Inferior parietal cortex (tissue), 1 donor: ENCODE results near the gene CHN2.
A peak's percentile ranks its signal among the peaks of the same experiment; 100 is the strongest.
"Not testable (repeated sequence)": the region's sequence is repeated elsewhere in the genome, so short reads cannot be mapped to it uniquely, and the experiment has no call there.

Experiments used
- DNase-seq: peaks from one replicate; pipeline ENCODE4 v3.0.0-alpha.2; 2016; ENCODE audit errors: extremely low spot score

CHN2 gene

DNA sequence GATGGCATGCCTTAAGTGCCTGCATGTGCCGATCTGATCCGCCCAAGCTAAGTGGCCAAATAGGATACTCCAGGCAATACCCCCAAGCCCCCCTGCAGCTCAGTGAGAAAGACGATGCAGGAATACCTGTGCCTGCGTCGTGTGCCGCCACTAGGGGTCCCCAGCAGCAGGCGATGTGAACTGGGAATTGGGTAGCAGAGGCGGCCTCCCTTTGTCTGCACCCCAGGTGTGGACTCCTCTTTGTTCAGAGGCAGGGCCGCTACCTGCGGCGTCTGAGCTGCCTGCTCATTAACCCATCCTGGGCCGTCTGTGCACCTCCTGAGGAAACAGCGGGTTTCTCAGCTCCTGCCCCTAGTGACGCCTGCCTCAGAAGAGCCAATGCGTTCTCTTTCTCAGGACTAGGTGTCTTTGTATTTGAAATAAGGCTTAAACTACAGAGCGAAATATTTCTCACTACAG, 4.8 kb upstream of the CHN2 start:
- peak; percentile 79 for DNase-seq

DNA sequence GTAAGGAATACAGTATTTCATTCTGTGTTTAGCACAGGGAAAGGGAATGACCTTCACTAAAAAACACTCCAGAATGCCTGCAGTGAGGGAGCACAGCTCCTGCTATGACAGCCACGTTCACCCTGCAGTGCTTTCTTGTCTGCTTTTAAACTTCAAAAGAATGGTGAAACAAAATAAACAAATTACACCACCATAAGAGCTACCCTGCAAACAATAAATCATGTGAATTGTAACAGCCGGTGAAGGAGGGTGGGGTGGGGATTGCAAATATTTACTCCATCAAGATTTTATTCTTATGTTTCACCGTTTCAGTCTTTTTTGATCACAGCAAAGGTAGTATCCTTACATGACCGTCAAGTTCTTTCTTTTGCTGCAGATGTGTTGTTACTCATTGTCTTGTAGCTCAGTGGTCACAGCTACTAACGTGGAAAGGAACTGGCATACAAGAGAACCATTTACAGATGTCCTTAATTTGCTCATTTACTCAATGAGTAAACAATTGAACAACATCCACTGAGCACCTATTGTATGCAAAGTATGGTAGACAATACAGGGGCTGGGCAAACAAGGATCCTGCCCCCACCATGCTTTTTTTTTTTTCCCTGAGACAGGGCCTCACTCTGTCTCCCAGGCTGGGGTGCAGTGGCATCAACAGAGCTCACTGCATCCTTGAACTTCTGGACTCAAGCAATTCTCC, 4.1 kb upstream of the CHN2 start:
- DNase-seq = no peak

DNA sequence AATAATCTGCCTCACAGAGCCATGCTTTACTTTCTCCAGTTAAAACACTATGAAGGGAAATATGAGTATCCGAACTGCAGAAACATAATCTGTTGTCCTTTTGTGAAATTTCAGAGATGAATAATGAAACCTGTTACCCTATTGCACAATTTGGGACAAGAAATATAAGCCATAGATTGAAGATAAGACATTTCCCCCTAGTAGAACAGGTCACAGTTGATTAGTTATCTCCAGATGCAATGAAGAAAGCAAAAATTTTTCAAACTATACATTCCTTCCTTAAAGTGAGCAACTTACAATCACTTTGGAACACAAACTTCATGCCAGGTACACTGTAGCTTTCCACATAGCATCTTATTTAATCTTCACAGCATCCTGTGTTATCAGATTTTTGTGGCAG, 2.3 kb upstream of the CHN2 start:
- DNase-seq = no peak

DNA sequence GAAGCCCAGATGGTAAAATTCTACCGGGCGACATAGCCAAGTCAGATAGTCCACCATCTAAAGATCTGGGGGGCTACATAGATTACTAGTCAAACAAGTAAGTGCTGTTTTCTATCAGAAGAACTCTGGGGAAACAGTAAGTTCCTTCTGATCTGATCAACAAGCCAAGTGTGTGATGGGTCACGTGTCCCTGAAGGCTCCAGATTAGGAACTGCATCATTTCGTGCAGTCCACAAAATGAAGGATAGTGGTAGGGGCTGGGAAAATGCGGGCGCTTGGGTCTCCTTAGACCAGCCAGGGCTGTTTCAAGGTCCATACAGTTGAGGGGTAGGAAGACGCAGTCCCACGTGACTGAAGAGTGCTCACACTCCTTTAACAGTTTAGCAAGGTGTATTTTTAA, 1.8 kb upstream of the CHN2 start:
- no peak for DNase-seq

DNA sequence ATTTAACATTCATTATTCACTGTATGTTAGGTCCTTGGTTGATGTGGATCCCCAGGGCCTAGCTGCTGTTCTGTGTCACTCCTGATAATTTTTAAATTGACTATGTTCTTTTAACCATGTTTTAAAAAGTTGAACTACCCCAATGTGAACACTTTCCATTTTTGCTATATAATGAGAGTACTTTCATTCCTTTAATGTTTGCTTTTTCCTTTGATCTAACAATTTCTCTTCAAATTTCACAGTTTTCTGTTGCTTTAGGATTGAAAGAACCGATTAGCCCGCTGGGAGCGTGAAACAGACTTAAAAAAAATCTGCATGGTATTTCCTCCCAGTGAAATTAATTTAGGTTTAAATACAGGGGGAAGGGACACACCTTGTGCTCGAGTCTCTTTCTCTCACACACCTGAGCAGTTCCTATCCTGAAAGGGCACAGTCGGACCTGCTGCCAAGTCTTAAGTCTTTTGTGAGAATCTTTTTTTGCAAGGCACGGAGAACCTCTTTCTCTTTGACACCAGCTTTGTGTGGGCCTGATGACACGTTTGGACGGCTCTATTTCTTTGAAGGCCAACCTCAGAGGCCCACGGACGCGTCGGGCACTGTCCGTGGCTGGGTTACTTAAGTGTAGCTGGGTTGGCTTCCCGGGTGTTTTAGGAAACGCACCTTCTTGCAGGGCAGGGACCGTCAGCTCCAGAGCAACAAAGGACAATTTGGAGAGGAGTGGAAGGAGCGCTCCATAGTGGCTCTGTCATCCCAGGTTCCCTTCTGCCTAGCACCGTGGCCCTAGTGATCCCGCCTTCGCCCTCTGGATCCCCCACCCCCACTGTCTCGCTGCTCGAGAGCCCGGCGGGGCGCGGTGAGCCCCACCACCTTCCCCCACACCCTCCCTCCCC, 1.0 kb upstream of the CHN2 start:
- DNase-seq = no peak

DNA sequence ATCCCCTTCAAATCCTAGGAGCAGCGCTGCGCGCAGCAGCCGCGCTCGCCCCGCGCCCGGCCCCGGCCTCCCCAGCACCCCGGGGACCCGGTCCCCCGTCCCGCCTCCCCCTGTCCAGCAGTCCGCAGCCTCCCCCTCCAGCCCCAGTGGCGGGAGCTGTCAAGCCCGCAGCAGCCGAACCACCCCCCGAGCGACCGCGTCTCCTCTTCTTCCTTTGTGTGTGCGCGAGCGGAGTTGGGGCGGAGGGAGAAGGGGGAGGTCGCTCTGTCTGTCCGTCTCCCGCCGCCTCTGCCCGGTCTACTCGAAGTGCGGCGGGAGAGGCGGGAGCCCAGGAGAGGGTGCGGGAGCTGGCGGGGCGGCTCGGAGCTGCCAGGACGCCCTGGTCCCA, 375 bp upstream of the CHN2 start:
- DNase-seq = no peak

DNA sequence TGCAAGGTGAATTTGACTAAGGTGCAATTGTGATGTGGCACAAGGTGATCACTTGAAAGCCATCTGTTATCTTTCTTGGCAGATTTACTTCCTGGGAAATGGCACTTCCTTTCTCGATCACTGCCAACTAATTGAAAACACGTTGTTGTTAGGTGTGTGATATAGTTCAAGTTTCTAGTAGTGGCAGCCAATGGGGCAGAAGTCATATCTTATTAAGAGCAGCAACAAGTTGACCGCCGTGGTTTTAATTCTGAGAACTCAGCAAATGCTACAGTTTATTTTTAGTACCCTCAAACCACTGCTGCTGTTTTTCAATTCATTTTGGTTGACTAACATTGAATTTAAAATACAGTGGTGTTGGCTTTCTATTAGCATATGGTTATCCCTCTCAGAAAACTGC, 1.6 kb downstream of the CHN2 start:
- no peak for DNase-seq

DNA sequence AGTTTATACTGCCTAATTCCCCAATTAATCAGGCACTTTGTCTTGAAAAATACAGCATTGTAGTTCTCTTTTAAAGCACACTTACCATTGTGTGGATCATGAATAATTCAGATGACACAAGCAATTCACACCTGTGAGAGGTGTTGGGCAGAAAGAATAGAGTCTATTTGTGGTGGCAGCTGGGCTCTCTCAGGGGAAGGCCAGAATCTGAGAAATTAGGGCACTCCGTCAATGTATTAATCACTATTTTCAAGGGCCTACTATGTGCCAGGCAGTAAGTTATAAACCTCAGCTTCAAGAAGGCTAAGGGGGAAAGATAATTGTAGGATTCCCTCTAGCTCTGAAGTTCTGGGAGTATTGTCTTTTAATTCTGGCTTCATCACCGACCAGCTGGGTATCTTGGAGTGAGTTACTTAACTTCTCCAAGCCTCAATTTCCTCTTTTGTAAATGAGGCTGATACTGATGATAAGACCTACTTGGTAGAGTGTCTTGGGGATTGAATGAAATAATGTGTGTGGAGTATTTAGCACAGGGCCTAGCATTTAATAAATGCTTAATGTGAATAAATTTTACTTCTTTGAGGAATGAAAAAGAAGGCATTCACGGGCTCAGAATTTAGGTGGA, 2.5 kb downstream of the CHN2 start:
- DNase-seq = no peak

DNA sequence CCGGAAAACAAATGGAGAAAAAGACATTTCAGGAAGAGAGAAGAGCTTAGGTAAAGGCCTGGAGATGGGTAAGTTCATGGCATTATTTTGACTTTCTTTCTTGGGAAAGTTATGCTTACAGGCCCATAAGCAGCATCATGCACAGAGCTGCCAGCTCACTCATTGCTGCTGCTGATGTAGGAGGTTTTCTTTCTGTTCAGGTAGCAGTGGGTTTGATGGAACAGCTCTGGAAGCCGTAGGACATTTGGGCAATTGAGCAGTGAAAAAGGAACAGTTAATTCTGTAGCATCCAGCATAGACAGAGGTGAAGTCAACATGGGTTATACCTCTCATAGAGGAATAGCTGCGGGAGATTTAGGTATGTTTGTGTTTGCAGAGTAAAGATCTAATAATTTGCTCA, 3.3 kb downstream of the CHN2 start:
- no peak for DNase-seq

DNA sequence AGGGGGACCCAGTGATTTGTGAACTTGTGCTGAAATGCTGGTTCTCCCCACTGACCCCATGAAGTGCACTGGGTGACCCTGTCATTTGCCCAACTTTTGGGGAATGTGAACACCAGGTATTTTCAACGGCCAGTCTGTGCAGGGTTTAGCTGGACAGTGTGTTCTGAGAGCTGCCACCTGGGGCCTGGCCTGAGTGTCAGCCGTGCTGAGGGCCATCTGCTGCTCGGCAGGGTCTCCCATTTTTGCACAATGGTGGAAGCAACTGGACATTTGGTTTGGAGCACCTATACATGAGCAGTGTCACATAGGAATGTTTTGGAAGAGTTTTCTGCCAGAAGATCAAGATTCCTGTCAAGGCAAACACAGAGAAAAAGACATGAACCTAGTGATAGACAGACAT, 5.2 kb downstream of the CHN2 start:
- DNase-seq = no peak

DNA sequence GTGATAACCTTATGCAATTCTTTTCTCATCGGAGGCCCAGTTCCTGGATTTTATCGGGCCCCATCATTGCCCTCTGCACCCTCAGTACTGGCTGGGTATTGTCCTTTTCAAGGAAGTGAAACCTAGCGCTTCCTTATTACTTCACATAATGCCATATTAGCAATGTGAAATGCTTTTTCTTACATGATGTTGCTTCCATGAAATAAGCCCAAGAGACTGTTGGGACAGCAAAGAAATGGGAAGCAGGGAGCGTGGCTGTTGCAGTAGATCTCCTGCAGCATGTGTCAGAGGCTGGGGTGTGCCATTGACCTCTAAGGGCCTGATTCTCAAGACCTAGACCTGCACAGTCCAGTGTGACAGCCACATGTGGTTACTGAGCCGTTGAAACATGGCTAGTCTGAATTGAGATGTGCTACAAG, 8.1 kb downstream of the CHN2 start:
- DNase-seq = no peak

DNA sequence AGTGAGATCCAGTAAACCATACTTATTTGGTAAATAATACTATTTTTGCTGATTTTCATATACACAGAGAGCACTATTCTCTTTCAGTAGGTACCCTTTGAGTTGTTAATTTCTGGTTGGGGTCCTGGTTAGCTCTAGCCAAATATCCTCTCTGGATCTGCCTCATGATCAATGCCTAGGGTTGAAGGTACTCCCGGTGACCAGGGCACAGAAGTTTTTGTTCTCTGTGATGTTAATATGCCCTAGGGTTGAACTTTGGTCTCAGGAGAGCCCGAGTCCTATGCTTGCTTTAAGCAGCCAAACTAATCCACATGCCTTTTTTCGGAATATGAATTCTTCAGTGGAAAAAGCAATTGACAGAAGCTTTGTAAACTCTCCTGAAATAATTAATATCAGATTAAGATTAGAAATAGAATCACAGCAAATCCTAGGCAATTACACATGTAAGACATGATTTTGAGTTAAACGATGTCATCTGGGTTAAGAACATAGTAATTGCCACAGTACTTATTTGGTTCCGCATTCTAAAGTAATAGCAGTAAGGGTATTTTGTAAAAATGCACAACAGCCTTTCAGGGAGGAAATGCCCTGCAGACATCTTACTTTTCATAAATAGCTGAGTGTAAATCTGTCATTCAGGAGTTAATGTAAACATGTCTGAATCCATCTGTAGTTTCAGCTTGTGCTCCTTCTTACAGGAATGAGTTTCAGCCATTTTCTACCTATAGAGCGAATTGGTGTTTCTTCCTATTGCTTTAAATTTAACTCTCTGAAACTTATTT, 10.1 kb downstream of the CHN2 start:
- DNase-seq = no peak

DNA sequence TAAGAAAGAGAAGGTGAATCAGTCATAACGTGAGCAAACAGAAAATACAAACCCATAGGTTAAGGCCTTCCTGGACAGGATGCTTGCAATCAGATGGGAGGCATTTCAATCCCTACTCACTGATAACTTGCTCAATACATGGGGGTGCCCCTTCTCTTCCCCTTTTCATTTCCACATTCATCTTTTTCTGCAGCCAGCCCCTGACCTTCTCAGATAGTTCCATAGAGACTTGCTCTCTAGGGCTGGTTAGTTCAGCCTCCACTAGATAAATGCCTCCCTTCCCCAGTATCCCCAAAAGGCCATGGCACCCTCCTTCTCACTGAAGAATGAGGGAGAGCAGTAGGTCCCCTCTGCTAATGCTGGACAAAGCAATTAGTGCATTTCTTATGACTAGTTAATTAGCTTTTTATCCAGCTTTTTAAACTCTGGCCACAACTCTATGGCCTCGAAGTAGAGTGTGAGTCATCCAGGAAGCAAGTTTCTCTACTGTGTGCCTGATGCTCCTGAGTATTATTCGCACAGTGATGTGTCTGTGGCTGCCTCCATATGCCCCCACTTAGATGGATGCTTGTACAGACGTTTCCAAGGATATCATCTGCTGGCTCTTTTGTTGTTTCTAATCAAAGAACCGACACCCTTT, 12.7 kb downstream of the CHN2 start:
- no peak for DNase-seq

DNA sequence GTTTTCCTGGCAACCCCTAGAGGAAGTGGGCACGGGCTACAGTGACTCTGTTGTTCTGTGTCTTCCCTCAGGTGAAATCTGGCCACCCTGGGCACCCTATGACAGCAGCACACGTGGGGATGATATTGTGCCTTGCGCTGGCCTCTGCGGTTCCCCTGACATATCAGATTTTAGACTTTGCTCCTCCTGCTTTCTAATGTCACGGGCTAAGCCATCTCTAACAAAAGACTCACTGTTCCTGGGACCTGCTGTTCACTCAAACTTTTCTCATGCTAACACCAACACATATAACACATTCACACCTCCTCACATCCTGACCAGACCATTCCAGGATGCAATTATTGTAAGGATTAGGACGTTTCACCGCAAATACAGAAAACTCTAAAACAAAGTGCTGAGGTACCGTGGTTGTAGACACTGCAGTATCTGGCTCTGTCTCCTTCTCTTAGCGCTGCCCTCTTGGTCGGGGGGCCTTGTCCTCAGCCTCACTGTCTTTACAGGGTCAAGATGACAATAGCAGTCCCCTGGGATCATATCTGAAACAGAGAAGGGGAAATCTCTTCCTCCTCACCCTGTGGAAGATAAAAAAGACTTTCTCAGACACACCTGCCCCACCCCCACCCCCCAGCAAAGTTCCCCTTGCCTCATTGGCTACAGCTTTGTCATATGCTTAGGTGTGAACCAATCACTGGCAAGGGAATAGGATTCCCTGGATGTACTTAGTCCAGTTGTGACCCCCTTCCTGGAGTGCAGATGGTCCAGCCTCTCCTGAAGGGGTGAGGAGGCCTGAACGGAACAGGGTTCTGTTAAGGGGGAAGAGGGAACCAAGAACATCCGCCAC, 14.1 kb downstream of the CHN2 start:
- DNase-seq = no peak

DNA sequence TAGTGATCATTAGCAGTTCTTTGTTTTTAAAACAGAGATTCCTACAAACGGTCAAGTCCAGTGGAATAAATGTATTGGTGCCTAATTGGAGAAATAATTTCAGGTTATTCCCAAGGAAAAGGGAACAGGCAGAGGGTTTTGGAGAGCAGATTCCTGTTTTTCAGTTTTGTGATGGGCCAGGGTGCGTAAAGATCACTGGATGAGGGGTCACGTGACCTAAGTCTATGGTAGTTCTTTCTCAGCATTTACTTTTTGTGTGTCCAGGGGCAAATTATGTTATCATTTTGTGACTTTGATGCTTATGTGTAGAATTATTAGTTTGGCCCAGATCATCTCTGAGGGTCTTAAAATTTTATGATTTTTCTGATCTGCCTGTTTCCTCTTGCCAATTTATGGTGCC, 15.2 kb downstream of the CHN2 start:
- no peak for DNase-seq

DNA sequence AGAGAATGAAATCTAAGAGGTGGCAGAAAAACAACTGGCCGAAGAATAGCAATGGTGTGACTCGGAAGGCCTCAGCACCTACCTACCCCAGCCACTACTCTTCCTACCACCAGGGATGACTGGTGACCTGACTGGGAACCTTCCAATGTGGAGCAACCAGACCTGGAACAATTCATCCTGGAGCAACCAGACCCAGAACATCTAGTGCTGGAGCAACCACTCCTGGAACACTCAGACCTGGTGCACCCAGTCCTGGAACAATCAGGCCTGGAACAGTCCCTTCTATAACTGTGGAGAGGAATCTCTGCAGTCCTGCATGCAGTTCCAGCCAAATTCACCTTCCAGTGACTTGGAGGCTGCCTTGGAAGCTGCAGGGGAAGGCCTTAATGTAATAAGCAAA, 18.2 kb downstream of the CHN2 start:
- not testable (repeated sequence) for DNase-seq

DNA sequence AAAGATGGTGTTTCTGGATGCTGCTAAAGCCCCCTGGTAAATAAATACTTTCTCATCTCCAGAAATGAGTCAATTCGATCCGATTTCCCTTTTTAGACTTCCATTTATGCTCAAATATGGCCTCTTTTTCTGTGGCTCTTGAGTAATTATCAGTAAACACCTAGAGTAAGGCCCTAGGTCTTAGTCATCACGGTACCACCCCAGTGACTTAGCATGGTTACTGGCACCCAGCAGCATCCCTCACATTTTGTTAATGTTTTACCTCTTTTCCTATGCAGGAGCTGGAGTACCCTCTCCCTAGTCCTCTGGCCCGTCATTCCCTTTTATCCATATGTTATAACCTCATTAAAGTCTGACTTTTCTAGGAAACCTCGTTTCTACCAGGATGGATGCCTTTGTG, 19.5 kb downstream of the CHN2 start:
- DNase-seq = no peak

DNA sequence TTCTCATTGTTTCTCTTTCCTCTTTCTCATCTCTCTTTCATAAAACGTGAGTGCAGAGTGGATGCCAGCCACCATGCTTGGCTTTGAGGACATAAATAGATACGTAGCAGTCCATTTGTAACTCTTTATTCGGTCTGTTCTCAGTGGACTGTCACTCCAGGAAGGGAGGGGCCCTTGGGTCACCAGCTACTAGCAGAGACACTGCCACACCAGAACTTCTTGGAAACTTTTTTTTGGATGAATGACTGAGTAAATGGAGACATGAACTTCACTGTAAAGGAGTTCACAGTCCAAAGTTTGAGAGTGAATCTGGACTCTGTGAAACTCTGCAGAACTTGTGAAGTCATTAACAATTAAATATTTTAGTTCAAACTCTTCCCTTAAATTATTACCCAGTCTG, 20.2 kb downstream of the CHN2 start:
- DNase-seq = no peak

DNA sequence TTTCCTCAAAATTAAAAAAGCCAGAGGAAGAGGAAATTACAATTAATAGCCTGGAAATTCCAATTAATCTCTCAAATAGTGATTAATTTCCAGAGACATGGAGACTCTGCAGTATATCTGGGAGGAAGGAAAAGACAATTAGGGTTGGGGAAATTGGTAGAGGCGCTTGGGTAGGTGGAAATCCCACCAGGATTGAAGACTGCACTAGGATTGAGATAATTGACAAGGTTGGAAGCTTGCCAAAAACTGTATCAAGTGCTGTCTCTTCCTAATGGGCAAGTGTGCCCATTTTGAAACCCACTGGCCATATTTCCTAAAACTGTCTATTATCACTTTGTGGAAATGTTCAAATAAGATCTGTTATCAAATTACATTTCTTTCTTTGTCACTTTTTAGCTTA, 21.6 kb downstream of the CHN2 start:
- DNase-seq = no peak

DNA sequence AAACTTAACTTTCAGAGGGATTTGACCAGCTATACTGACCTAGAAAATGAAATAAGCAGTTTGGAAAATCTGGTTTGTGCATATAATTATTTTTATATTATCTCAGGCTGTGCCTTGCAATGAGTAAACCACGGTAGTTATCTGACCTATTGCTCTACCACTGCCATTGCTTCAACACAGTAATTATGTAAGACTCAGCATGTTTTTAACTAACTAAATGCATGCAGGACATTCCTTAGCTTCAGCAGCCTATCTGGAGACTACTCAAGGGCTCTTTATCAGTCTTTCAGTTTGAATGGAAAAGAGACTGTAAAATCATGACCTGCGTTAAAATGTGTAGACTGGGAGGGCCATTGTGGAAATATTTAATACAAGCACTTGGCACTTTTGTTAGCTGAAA, 22.5 kb downstream of the CHN2 start:
- DNase-seq = no peak

DNA sequence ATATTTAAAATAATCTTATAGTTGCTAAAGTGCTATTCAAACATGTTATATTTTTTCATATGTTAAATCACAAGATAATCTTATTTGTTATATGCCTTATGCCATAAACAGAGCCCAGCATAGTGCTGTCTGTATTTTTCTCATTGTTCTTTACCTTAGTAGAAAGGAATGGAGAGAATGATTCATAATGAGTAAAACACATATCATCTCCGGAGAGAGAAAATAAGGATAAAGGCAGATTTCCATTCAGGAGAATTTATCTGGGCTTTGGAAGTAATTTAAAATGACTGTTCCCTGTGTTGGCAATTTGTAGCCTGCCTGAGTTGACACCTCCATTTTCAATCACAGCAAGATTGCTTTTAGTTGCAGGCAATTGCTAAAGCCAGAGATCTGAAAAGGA, 30.2 kb downstream of the CHN2 start:
- no peak for DNase-seq
